HepG2 (cell line): Measurements from ENCODE around the gene PRELID1. TPM values are rescaled to one million over a fixed set of nuclear protein-coding genes. Genes with fewer than 3 reads are reported as not detected.

ENCODE experiments used
- HMG20A ChIP-seq: IDR thresholded peaks from 2 replicates; pipeline ENCODE4 v1.6.1; 2016; ENCODE audit warnings: borderline replicate concordance
- PPARG ChIP-seq: conservative IDR thresholded peaks from 2 replicates; pipeline ENCODE4 v1.6.1; 2016; ENCODE audit warnings: missing biosample characterization, missing genetic modification reagents
- SIX4 ChIP-seq: sonication (generic); formaldehyde crosslinking; IDR thresholded peaks from 2 replicates; pipeline ENCODE4 v1.4.0; 2020; ENCODE audit warnings: missing genetic modification reagents
- TEF ChIP-seq: sonication (generic); formaldehyde crosslinking; IDR thresholded peaks from 2 replicates; pipeline ENCODE4 v1.5.0; 2020; ENCODE audit warnings: missing genetic modification reagents
- U2AF1 ChIP-seq: fragments of 200-400 bp; formaldehyde crosslinking; optimal IDR thresholded peaks from 2 replicates; pipeline ENCODE3; 2017; ENCODE audit warnings: mild to moderate bottlenecking, low read depth, low read length
- XBP1 ChIP-seq: sonication (generic); formaldehyde crosslinking; IDR thresholded peaks from 2 replicates; pipeline ENCODE4 v1.5.0; 2020; ENCODE audit warnings: missing genetic modification reagents
- ZNF205 ChIP-seq: IDR thresholded peaks from 2 replicates; pipeline ENCODE4 v1.6.1; 2018; ENCODE audit warnings: missing biosample characterization, missing genetic modification reagents
- ZNF264 ChIP-seq: sonication (generic); formaldehyde crosslinking; IDR thresholded peaks from 2 replicates; pipeline ENCODE4 v1.4.0; 2020; ENCODE audit warnings: missing genetic modification reagents
- ZNF296 ChIP-seq: sonication (generic); formaldehyde crosslinking; conservative IDR thresholded peaks from 2 replicates; pipeline ENCODE4 v1.5.0; 2020; ENCODE audit warnings: mild to moderate bottlenecking, missing genetic modification reagents
- ZNF619 ChIP-seq: sonication (generic); formaldehyde crosslinking; IDR thresholded peaks from 2 replicates; pipeline ENCODE4 v1.4.0; 2020; ENCODE audit warnings: mild to moderate bottlenecking, missing genetic modification reagents
- ZSCAN20 ChIP-seq: sonication (generic); formaldehyde crosslinking; IDR thresholded peaks from 2 replicates; pipeline ENCODE4 v1.4.0; 2020; ENCODE audit warnings: missing genetic modification reagents, mild to moderate bottlenecking, borderline replicate concordance
- polyA plus RNA-seq, 8 experiments: library from polyadenylated mRNA; depleted of rRNA in 3 of 8; stranded (reverse) in 7 of 8; unstranded in 1 of 8; fragments of >200 nt; fragmentation: Illumina TruSeq in 4 of 8; extraction: Trizol in 4 of 8; gene quantifications; 2 replicates each; pipeline versions ENCODE4 v1.2.1 to v1.2.3, GENCODE V29; 2011 to 2016; ENCODE audit warnings: low read depth in 4 of 8, missing spikeins in 1 of 8, mixed read lengths in 1 of 8; ENCODE audit not compliant: insufficient read depth in 1 of 8
- total RNA-seq, 5 experiments: library from RNA; depleted of rRNA; stranded (reverse); fragments of >200 nt; fragmentation: Illumina TruSeq; extraction: Trizol; gene quantifications; 2 replicates each; pipeline ENCODE4 v1.2.3, GENCODE V29; 2016; ENCODE audit warnings: low read depth in 1 of 5
- TF ChIP-seq, protein P1 (sequence below), 2 experiments: sonication (generic) in 1 of 2; formaldehyde crosslinking in 1 of 2; IDR thresholded peaks; 2 replicates each; pipeline versions ENCODE4 v1.6.1 to v1.9.0; 2014 to 2022; ENCODE audit warnings: antibody characterized with exemption in 1 of 2, borderline replicate concordance in 1 of 2, inconsistent platforms in 1 of 2, low read depth in 1 of 2, missing genetic modification reagents in 1 of 2
- TF ChIP-seq, protein P2 (sequence below): sonication (generic); formaldehyde crosslinking; conservative IDR thresholded peaks from 2 replicates; pipeline ENCODE4 v1.4.0; 2020; ENCODE audit warnings: missing genetic modification reagents
- TF ChIP-seq, protein P3 (sequence below): IDR thresholded peaks from 2 replicates; pipeline ENCODE4 v1.6.1; 2016; ENCODE audit warnings: low read depth, borderline replicate concordance
- TF ChIP-seq, protein P4 (sequence below): IDR thresholded peaks from 2 replicates; pipeline ENCODE4 v1.4.0; 2020; ENCODE audit warnings: mild to moderate bottlenecking, missing genetic modification reagents

Gene PRELID1
- total and polyA plus RNA-seq, 2 of the 13 experiments (the other 11 are each of a cell fraction or from before 2014, with no cell fraction given) = 250 to 271 TPM

DNA sequence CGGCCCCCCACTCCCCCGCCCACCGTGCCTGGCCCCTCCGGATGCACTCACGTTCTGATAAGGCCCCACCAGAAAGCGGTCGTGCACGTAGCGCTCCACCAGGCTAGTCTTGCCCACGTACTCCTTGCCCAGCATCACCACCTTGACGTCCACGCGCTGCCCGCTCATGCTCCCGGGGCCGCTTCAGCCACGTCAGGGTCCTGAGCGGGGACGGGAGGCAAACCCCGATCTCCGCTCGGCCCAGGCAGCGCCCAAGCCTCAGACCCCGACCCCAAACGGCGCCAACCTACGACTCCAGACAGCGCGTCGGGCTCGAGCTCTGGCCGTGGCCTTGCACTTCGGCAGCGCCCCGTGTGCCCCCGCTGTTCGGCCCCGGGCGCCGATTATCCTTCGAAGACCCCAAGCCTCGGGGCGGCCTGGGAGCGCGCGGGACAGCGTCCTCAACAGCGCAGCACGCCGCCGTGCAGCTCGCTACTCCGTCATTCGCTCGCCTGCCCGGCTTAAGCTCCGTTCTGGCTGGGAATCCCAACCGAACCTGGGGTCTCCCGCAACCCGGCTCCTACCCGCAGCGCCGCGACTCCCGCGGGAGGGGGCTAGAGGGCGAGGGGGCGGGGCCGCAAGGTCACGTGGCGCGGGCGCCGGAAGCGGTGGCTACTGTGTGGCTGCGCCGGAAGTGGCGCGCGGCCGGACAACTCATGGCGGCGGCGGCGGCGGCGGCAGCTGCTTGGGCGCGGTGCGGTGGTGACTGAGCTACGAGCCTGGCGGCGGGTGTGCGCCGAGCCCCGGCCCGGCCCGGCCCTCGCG lies at the start of gene PRELID1, which contains the start of gene RAB24 (continued):
- TF ChIP-seq, protein P1, sequence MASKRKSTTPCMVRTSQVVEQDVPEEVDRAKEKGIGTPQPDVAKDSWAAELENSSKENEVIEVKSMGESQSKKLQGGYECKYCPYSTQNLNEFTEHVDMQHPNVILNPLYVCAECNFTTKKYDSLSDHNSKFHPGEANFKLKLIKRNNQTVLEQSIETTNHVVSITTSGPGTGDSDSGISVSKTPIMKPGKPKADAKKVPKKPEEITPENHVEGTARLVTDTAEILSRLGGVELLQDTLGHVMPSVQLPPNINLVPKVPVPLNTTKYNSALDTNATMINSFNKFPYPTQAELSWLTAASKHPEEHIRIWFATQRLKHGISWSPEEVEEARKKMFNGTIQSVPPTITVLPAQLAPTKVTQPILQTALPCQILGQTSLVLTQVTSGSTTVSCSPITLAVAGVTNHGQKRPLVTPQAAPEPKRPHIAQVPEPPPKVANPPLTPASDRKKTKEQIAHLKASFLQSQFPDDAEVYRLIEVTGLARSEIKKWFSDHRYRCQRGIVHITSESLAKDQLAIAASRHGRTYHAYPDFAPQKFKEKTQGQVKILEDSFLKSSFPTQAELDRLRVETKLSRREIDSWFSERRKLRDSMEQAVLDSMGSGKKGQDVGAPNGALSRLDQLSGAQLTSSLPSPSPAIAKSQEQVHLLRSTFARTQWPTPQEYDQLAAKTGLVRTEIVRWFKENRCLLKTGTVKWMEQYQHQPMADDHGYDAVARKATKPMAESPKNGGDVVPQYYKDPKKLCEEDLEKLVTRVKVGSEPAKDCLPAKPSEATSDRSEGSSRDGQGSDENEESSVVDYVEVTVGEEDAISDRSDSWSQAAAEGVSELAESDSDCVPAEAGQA (IDR thresholded peaks at IDR 0.05; ENCODE audit: low read depth) = peak; percentile 66; the same call in 1 of the 2 replicates
- TF ChIP-seq, protein P1 (CRISPR knock-in tag; IDR thresholded peaks at IDR 0.05; ENCODE audit: borderline replicate concordance) = peak; percentile 73; the same call in 1 of the 2 replicates
- TF ChIP-seq, protein P2, sequence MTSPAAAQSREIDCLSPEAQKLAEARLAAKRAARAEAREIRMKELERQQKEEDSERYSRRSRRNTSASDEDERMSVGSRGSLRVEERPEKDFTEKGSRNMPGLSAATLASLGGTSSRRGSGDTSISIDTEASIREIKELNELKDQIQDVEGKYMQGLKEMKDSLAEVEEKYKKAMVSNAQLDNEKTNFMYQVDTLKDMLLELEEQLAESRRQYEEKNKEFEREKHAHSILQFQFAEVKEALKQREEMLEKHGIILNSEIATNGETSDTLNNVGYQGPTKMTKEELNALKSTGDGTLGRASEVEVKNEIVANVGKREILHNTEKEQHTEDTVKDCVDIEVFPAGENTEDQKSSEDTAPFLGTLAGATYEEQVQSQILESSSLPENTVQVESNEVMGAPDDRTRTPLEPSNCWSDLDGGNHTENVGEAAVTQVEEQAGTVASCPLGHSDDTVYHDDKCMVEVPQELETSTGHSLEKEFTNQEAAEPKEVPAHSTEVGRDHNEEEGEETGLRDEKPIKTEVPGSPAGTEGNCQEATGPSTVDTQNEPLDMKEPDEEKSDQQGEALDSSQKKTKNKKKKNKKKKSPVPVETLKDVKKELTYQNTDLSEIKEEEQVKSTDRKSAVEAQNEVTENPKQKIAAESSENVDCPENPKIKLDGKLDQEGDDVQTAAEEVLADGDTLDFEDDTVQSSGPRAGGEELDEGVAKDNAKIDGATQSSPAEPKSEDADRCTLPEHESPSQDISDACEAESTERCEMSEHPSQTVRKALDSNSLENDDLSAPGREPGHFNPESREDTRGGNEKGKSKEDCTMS (CRISPR knock-in tag) = no peak
- TF ChIP-seq, protein P3, sequence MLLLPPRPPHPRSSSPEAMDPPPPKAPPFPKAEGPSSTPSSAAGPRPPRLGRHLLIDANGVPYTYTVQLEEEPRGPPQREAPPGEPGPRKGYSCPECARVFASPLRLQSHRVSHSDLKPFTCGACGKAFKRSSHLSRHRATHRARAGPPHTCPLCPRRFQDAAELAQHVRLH (CRISPR knock-in tag) = no peak
- TF ChIP-seq PPARG (no peak), HMG20A (no peak), ZNF205 (CRISPR knock-in tag) (0 out of 2 replicates have a peak, but pooled peaks have one; percentile 66), TEF (CRISPR knock-in tag) (no peak), ZSCAN20 (CRISPR knock-in tag) (peak; percentile 72; the same call in 1 of the 2 replicates), ZNF264 (CRISPR knock-in tag) (0 out of 2 replicates have a peak, but pooled peaks have one; percentile 55), ZNF619 (no peak), U2AF1 (no peak), XBP1 (no peak; the same call in 1 of the 2 replicates), SIX4 (no peak), ZNF296 (no peak)
- TF ChIP-seq, protein P4, sequence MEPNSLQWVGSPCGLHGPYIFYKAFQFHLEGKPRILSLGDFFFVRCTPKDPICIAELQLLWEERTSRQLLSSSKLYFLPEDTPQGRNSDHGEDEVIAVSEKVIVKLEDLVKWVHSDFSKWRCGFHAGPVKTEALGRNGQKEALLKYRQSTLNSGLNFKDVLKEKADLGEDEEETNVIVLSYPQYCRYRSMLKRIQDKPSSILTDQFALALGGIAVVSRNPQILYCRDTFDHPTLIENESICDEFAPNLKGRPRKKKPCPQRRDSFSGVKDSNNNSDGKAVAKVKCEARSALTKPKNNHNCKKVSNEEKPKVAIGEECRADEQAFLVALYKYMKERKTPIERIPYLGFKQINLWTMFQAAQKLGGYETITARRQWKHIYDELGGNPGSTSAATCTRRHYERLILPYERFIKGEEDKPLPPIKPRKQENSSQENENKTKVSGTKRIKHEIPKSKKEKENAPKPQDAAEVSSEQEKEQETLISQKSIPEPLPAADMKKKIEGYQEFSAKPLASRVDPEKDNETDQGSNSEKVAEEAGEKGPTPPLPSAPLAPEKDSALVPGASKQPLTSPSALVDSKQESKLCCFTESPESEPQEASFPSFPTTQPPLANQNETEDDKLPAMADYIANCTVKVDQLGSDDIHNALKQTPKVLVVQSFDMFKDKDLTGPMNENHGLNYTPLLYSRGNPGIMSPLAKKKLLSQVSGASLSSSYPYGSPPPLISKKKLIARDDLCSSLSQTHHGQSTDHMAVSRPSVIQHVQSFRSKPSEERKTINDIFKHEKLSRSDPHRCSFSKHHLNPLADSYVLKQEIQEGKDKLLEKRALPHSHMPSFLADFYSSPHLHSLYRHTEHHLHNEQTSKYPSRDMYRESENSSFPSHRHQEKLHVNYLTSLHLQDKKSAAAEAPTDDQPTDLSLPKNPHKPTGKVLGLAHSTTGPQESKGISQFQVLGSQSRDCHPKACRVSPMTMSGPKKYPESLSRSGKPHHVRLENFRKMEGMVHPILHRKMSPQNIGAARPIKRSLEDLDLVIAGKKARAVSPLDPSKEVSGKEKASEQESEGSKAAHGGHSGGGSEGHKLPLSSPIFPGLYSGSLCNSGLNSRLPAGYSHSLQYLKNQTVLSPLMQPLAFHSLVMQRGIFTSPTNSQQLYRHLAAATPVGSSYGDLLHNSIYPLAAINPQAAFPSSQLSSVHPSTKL (CRISPR knock-in tag) = peak; percentile 51; the same call in 1 of the 2 replicates
